ENCODE measurements around the gene CD247.

Gene CD247

GRCh38 chr1:167490765-167491164, 27.6 kb downstream of the CD247 start:
- in situ Hi-C loops (cut with MboI; ENCODE audit: low sequenced_read_pairs, unreplicated experiment): no loop called here
- no peak for DNase-seq (ENCODE audit: low spot score)
- no peak for TF ChIP-seq CTCF (IDR thresholded peaks at IDR 0.05; ENCODE audit: borderline replicate concordance, control extremely low read depth, extremely low read depth, insufficient read depth, missing control alignments)

DNA sequence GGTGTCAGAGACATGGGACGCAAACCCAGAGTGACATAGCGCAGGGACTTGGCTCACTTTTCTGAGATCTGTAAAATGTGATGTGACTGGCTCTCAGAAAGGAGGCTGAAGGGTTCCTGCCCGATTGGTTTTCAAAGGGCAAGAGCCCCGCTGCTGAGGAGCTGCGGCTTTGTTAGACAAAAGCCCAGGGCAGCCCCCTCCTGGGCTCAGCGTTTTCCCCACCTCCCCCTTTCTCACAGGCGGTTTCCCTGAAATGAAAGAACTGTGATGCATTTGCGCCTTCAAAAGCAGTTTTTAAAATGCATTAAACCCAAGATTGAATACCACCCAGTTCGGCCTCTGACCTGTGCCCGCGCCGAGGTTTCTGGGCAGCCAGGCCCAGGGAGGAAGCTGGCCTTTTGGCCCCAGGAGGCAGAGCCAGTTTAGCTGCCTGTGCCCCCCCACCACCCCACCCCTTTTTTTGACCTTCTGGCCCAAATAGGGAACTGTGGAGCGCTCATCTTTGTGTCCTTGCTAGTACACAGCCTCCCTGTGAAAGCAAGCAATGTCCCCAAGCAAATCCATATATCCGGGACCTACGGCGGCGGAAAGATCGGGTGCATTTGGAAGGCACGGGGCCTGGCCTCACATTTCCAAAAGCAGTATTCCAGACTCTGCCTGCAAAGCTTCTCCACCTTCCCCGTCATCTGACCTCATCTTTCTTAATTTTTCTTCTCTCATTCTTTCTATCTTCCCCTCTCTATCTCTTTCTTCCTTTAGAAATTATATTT, 28.6 kb downstream of the CD247 start:
- DNase-seq (ENCODE audit: low spot score): no peak
- in situ Hi-C loops (cut with MboI; ENCODE audit: low sequenced_read_pairs, unreplicated experiment): no loop called here

GRCh38 chr1:167488786-167489185, 29.5 kb downstream of the CD247 start:
- DNase-seq (ENCODE audit: low spot score): no peak
- in situ Hi-C loops (cut with MboI; ENCODE audit: low sequenced_read_pairs, unreplicated experiment): no loop called here
- TF ChIP-seq CTCF (IDR thresholded peaks at IDR 0.05; ENCODE audit: borderline replicate concordance, control extremely low read depth, extremely low read depth, insufficient read depth, missing control alignments): no peak

More for the DNA sequence above, 28.6 kb downstream of the CD247 start:
- no peak for TF ChIP-seq CTCF (IDR thresholded peaks at IDR 0.05; ENCODE audit: borderline replicate concordance, control extremely low read depth, extremely low read depth, insufficient read depth, missing control alignments)

GRCh38 chr1:167487614-167488013, 30.7 kb downstream of the CD247 start:
- in situ Hi-C loops (cut with MboI; ENCODE audit: low sequenced_read_pairs, unreplicated experiment): no loop called here
- no peak for DNase-seq (ENCODE audit: low spot score)
- TF ChIP-seq CTCF (IDR thresholded peaks at IDR 0.05; ENCODE audit: borderline replicate concordance, control extremely low read depth, extremely low read depth, insufficient read depth, missing control alignments): no peak

GRCh38 chr1:167486090-167486824, 32.1 kb downstream of the CD247 start:
- TF ChIP-seq CTCF (IDR thresholded peaks at IDR 0.05; ENCODE audit: borderline replicate concordance, control extremely low read depth, extremely low read depth, insufficient read depth, missing control alignments): no peak
- in situ Hi-C loops (cut with MboI; ENCODE audit: low sequenced_read_pairs, unreplicated experiment): no loop called here
- DNase-seq (ENCODE audit: low spot score): no peak

GRCh38 chr1:167484726-167485502, 33.4 kb downstream of the CD247 start:
- DNase-seq (ENCODE audit: low spot score): no peak
- TF ChIP-seq CTCF (IDR thresholded peaks at IDR 0.05; ENCODE audit: borderline replicate concordance, control extremely low read depth, extremely low read depth, insufficient read depth, missing control alignments): no peak
- in situ Hi-C loops (cut with MboI; ENCODE audit: low sequenced_read_pairs, unreplicated experiment): no loop called here
